22Rv1 (cell line): Measurements from ENCODE around the gene TBC1D13.

Experiments used
- H3K27ac ChIP-seq: fragments of 450-650 bp; 2 replicates; pipeline ENCODE4 v1.5.1; 2017
- ZFX ChIP-seq: fragments of 450-650 bp; IDR thresholded peaks from 2 replicates; pipeline ENCODE4 v1.6.1; 2017; ENCODE audit warnings: antibody characterized with exemption, borderline replicate concordance
- TF ChIP-seq, protein P1 (sequence below): fragments of 450-650 bp; IDR thresholded peaks from 2 replicates; pipeline ENCODE4 v1.5.1; 2017; ENCODE audit warnings: mild to moderate bottlenecking

TBC1D13 gene

DNA sequence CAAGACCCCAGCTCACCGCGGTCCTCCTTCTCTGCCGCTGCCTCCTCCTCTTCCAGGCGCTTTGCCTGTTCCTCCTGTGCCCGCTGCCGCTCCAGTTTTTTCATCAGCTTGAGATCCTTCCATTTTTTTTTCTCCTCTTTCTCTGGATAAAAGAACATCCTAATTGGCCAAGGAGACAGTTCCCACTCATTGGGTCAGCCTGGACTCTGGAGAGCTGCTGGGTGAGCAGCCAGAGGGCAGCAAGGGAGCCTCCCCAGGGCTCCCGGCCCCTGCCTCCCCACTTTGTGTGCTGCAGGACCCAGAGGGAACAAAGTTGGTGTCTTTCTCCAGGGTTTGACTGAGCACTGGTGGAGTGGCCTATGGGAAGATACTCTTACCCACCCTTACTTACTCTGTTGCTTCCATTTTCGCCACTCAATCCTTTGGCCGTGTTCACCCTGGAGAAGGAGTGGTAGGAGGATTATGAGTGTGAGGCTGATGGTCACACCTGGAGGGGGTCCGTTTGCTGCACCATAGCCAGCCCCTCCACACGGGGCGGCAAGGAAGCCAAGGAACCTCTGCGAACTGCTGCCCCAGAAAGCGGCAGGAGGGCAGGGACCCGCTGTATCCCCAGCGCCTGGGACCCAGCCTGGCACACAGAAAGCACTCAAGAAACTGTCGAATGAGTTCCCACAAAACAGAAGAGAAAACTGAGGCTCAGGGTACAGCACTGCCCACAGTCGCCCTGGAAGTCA is 41.8 kb downstream of the TBC1D13 start:
- peak overlapping the region; percentile 96 for H3K27ac ChIP-seq
- TF ChIP-seq, protein P1, sequence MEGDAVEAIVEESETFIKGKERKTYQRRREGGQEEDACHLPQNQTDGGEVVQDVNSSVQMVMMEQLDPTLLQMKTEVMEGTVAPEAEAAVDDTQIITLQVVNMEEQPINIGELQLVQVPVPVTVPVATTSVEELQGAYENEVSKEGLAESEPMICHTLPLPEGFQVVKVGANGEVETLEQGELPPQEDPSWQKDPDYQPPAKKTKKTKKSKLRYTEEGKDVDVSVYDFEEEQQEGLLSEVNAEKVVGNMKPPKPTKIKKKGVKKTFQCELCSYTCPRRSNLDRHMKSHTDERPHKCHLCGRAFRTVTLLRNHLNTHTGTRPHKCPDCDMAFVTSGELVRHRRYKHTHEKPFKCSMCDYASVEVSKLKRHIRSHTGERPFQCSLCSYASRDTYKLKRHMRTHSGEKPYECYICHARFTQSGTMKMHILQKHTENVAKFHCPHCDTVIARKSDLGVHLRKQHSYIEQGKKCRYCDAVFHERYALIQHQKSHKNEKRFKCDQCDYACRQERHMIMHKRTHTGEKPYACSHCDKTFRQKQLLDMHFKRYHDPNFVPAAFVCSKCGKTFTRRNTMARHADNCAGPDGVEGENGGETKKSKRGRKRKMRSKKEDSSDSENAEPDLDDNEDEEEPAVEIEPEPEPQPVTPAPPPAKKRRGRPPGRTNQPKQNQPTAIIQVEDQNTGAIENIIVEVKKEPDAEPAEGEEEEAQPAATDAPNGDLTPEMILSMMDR, result no peak
- no peak for TF ChIP-seq ZFX

DNA sequence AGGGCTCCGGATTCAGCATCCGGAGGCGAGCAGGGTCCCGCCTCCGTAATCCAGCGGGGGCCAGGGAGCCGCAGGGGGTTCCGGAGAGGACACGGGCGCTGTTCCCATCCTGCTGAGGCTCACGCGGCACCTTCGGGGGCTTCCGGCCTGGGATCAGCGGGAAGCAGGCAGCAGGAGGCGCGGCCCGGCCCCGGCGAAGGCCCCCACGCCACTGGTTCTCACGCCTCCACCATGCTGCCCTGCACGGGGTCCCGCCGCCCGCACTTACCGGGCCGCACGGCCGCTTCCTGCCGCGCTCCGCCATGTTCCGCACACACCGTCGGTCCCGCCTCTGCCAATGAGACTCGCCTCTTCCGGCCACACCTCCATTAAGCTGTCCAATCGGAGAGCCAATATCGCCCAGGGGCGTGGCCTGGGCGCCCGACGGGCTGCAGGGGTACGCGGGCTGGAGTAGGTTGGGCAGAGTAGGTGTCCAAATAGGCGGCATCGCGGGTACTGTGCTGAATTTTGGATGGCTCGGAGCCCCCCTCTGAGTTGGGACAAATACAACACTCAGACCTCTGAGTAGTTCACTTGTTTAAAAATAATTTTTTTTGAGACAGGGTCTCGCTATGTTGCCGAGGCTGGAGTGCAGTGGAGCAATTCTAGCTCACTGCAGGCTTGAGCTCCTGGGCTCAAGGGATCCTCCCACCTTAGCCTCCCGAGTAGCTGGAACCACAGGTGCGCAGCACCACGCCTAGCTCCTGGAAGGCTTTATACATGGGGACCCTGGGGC is 42.6 kb downstream of the TBC1D13 start, which contains the start of gene SPOUT1:
SPOUT1 (minus strand) TSS at position 318 of the 775 bp plus-strand sequence; CDS start at position 304, 14 bp downstream.
- peak within 1 kb of the TSS; percentile 96 for H3K27ac ChIP-seq
- no peak for TF ChIP-seq ZFX
- TF ChIP-seq, protein P1, result no peak

DNA sequence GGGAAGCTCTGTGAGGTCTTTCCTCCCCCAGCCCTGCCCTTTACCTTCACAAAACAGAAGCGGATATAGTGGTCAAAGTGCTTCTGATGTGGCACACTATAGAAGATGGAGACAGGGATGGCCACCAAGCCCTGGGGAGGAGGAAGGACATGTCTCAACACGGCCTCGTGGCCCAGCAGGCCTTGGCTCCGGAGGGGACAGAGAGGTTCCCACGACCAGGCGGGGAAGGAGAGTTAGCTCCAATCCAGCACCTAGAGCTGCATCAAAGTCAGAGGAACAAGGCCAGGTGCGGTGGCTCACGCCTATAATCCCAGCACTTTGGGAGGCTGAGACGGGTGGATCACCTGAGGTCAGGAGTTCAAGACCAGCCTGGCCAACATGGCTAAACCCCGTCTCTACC is 46.6 kb downstream of the TBC1D13 start:
- H3K27ac ChIP-seq, result 0 out of 2 replicates have a peak overlapping the region, but pooled peaks have one; percentile 4
- TF ChIP-seq, protein P1, result no peak
- no peak for TF ChIP-seq ZFX

DNA sequence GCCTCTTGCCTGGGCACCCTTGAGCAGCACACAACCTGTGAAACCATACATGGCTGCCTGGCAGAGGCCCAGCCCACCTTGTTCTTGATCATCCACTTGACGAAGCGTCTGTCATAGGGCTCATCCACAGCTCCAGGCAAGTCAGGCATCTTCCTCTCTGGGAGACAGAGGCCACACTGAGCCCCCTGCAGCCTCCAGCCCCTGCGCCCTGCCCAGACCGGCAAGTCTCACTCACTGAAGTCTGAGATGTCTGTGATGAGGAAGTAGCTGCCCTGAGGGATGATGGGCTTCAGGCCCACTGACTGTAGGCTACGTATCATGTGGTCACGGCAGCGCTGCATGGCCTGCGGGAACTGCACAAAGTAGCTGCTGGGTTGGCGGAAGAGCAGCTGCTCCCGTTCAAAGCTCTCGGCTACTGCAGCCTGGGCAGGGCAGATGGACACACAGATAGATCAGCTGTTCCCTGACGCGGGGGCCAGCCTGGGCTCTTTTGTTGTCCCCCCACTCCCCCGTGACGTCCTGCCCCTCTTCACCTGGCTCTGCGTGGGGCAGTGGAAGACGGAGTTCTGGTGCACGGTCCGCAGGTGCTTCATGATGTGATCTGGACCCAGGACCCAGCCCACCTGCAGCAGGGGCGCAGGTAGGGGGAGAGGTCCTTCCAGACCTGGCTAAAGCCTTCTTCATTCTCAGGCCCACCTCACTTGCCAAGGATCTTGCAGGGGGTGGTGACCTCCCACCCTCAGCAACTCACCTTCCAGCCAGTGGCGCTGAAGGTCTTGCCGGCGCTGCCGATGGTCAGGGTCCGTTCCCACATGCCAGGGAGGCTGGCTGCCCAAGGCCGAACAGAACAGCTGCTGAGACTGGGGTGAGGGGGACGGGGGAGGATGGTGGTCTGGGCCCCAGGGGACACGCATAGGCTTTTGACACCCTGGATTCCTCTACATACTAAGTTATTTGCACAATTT is 48.5 kb downstream of the TBC1D13 start:
- H3K27ac ChIP-seq, result no peak overlapping the region
- TF ChIP-seq ZFX, result no peak
- TF ChIP-seq, protein P1, result no peak

DNA sequence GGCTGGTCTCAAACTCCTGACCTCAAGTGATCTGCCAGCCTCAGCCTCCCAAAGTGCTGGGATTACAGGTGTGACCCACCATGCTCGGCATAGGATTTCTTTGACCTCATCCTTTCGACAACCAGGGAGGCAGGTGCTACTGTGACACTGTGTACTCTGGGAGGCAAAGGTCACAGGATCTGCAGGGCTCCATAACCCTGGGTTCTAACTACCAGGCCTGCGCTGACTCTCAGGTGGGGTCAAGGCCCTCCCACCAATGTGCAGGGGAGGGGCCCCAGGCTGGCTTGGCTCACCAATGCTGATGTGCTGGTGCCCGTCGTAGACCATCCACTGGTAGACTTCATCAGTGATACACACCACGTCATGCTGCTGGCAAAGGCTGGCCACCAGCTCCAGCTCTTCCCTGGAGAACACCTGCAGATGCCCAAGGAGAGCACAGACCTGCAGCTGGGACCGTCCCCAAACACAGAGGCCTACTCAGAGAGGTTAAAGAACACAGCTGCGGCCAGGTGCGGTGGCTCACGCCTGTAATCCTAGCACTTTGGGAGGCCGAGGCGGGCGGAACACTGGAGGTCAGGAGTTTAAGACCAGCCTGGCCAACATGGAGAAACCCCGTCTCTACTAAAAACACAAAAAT is 49.6 kb downstream of the TBC1D13 start:
- H3K27ac ChIP-seq, result no peak overlapping the region
- TF ChIP-seq, protein P1, result no peak
- no peak for TF ChIP-seq ZFX

DNA sequence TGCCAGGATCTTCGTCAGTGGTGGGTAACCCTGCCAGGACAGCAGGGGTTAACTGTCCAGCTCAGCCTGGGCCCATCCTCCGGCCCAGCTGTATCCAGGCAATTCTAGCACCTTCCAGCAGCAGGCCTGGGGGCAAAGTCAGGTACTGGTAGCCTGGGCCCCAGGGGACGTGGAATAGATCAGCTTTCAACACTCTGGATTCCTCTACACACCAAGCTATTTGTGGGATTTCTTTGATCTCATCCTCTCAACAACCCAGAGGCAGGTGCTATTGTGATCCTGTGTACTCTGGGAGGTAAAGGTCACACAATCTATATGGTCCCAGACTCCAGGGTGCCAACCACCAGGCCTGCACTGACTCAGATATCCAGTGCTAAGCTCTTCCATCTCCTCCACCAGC is 51.3 kb downstream of the TBC1D13 start:
- peak overlapping the region; percentile 70; the same call in 1 of the 2 replicates for H3K27ac ChIP-seq
- no peak for TF ChIP-seq ZFX
- TF ChIP-seq, protein P1, result no peak
